CD4-positive, alpha-beta T cell treated with Interleukin-17A for 4 hours (primary cell): ENCODE results near the gene GRM8.
"Not testable (repeated sequence)": the region's sequence is repeated elsewhere in the genome, so short reads cannot be mapped to it uniquely, and the experiment has no call there.

Source experiments
- DNase-seq: peaks from one replicate; pipeline ENCODE4 v3.0.0-alpha.2; 2020; ENCODE audit warnings: mixed read lengths

Gene GRM8

DNA sequence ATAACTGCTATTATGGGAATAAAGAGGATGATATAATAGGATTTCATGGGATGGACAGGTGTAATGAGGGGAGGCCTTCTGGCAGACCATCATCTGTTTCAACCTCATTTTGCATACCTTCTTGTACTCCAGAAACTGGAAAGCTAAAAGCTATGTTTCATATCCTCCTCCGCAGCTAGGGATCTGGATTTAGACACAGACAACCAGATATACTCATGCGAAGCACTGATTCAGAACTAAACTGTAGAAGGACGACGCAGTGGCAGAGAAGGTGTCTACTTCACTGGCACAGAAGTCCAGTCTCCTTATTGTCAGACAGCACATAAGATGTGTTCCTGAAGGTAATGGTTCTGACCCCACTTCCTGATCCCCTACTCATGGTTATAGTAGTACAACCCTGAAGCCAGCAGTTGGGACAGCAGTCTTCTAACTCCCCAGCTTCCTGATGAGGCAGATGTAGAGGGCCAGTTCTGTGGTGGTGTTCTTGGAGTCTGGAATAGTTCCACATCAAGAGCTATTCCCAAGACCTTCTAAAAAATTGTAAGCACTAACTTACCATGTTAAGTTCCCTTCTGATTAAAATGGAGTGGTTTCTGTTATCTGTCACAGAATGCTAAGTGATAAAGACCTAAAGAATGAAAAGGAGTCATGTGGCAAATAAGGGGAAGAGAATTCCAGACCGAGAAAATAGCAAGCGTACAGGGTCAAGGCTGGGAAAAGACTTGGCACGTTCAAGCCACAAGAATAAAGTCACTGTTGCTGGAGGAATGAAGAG is 550.3 kb downstream of the GRM8 start:
- DNase-seq: no peak

DNA sequence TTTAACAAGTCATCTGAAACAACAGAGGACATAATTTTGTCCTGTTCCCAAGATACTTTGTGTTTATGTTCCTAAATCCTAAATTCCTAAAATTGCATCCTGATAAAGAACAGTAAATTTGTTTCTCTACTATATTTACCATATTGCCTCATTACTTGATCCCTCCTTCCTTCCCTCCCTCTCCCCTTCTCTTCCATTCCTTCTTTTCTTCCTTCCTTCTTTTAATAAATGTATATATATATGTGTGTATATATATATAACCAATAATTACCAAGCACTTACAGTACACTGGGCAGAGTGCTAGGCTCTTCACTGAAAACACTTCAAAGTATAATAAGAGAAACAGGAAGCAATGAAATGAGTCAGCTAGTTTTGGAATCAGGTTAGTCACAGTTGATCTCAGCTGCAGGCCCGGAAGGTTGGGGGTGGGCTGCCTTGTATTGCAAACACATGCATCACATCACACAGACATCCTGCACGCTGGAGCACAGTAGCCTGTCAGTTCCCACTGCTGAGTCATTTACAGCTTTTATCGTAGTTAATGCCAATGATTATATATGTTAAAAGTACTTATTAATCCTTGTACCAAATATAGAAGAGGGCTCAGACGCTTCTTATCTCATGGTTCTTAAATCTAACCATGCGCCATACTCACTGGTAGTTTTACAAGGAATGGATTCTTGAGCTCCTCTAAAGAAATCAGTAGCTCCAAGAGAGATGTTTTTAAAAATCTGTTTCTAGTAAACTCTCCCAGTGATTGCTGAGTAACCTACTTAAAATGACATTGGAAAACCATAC is 551.7 kb downstream of the GRM8 start:
- peak; percentile 41 for DNase-seq

DNA sequence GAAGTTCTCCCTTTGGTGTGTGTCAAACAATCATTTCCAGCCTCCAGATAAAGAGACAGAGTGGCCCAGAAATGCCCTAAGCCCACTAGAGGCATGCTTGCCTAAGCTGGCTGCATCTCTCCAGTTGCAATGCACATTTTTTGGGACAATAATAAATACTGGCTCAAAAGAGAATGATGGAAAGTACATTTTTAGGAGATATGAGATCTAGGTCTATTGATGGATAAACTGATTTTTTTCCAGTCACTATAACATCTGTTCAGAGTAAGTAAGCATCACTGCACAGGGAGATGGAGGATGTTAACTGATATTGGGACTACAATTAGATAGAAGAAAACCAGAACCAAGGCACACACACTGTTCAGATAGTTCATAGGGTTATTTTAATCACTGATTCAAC is 553.0 kb downstream of the GRM8 start:
- DNase-seq: no peak

DNA sequence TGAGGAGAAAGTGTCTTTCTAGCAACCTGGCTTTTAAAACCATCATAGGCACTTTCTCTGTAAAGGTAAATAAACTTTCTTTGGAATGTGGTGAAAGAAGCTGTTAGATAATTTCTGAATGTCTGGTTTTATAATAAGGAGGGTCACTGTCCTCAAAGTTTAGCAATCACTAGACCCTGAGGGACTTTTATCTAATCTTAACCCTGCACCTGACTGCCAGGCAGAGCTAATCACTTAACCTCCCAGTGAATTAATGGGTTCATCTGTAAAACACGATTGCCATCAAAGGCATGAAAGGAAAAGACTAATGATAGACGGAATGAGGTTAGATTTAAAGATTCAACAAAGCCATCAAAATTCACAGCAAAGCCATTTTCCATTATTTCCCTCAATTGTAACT is 553.8 kb downstream of the GRM8 start:
- DNase-seq: no peak

DNA sequence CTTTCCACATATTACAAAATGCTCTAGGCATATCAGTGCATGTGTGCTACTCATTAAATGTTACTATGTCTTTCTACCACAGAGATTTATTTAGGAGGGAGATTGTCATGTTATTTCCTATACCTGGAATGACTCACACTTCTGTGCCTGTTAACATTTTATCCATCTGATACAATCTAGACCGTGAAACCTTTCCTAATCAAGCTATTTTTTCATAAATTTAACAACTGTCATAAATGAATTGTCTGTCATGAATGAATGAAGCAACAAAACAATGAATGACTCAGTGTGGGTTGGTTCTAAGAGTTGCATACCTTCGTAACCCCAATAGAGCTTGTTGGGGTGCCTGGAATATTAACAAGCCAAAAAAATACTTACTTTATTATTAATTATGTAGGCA is 554.3 kb downstream of the GRM8 start:
- no peak for DNase-seq

DNA sequence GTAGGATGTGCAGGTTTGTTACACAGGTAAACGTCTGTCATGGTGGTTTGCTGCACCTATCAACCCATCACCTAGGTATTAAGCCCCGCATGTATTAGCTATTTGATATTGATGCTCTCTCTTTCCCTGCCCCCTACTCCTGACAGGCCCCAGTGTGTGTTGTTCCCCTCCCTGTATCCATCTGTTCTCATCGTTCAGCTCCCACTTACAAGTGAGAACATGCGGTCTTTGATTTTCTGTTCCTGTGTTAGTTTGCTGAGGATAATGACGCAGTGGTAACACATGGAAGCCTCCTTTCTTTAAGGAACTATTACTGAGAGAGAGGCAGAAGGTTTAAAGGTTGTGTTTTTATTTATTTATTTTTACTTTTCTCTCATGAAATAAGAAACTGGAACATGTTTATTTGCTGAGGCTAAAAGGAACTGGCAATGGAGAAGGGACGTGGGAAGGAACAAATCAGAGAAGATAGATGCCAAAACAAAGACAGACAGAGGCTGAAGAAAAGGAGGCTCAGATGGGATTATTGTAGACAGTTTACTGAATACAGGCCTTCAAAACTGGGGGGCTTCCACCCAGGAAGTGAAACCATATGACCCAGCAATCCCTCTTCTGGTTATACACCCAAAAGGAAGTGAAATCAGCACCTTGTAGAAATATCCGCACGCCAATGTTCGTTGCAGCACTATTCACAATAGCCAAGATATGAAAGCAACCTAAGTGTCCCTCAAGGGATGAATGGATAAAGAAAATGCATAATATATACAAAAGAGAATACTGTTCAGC is 556.3 kb downstream of the GRM8 start:
- no peak for DNase-seq

DNA sequence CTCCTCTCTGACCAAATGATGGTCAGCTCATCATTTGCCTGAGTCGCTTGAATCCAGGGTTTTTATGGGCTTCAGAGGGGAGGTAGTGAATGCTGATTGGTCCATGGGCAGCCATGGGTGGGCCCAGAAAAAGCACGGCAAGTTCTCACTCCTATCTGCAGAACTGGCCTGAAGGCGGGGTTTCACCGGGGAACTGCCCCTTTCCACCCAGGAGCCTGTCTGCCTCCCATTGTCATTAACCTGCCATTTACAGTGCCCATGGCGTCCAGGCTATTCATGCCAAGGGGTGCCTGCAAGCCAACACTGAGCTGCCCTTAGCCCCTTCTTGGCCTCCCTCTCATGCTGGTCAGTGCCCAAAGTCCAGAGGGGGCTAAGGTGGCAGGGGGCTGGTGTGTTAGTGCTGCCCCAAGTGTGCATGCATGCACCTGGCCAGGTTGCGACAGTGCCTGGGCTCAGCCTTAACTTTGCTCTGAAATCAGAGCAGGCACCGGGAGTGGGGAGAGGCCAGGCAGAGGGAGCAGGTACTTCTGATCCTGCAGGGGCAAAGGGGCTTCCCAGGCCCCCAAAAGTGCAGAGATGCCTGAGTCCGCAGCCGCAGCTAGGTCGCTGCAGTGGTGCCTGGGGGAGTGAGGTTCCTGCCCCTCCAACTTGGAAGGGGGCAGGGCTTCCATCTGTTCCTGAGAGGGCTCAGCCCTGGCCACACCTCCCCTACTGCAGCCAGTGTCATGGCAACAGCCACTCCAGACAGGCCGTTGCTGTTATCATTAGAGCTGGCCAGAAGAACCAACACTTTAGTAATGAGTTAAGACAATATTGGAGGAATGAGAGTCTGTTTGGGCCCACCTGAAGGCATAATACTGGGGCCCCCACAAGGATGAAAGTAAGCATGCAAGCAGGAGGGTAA is 561.6 kb downstream of the GRM8 start:
- no peak for DNase-seq

DNA sequence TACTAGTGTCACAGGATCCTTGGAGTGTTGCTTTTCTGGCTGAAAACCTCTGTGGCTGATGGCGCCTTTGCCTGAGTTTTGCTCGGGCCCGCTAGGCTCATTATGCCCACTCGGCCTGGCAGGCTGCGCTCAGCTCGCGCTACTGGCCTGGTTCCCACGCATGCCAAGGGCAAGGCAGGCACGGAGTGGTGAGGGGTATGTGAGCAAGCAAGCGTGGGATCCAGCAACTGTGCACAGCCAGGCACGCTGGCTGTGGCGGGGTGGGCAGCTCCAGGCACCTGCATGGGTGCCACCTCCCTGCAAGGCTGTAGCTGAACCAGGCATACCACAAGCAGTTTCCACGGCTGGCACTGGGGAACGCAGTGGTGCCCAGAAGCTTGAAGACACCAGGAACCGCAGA is 562.6 kb downstream of the GRM8 start:
- no peak for DNase-seq

DNA sequence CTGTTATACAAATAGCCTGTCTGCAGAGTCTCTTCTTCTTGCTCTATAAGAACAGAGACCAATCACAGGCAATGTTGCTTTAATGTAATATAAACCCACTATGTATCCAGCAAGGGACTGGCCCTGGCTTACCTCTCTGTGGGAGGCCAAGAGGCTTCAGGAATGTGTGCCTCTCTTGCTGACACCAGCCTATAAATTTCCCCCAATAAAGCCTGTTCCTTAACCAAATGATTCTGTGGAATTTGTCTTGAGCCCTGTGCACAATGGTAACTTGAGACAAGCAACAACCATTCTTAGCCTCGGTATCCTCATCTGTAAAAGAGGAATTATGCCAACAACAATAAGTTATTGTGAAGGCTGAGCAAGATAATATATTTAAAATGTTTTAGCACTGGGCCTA is 563.7 kb downstream of the GRM8 start:
- DNase-seq: no peak

DNA sequence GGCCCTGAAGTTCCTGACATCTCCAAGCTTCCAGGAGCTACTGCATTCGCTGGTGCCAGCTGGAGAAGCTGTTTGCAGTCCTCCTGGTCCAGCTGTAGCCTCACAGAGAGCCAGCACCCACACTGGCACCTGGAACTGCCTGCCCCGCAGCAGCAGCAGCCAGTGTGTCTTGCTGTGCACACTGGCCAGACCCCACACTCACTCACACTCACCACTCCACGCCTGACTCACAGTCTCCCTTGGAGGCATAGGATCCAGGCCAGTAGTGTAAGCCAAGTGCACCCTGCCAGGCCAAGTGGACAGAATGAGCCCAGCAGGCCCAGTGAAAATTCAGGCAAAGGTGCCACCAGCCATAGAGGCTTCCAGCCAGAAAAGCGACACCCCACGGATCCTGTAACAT is 566.3 kb downstream of the GRM8 start:
- DNase-seq: no peak

DNA sequence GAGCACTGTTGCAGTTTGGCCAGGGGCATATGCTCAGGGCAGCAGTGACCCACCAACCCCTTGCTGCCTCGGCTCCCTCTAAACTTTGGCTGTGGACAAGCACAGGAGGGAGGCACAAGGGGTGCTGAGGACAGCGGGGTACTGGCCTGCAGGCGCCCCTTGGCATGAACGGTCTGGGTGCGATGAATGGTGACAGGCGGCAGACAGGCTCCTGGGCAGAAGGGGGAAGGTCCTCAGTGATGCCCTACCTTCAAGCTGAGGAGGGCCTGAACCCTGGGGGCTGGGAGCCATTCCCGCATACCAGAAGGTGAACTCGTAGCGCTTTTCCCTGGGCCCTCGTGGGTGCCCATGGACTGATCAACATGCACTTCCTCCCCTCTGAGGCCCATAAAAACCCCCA is 567.1 kb downstream of the GRM8 start:
- no peak for DNase-seq

DNA sequence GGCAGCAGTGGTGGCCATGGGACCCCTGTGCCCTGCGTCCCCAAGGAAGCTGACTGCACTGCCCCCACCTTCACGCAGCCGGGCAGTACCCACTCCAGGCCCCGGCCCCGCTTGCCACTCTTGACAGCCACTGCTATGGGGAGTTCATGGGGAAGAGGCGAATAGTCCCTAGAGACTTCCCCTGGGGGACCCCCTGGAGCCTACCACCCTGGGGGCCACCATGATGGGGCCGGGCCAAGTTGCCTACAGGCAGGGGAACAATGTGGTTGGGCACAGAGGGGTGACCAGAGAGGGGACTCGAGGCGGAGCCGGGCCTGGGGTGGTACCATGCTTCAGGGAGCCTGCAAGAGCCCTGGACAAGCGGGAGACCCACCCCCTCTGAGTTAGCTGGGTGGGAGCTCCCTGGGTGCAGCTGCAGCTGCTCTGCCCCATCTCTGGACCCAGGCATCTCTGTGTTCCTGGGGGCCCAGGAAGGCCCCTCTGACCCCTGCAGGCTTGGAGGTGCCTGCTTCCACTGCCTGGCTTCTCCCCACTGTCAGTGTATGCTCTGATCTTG is 567.6 kb downstream of the GRM8 start:
- no peak for DNase-seq

DNA sequence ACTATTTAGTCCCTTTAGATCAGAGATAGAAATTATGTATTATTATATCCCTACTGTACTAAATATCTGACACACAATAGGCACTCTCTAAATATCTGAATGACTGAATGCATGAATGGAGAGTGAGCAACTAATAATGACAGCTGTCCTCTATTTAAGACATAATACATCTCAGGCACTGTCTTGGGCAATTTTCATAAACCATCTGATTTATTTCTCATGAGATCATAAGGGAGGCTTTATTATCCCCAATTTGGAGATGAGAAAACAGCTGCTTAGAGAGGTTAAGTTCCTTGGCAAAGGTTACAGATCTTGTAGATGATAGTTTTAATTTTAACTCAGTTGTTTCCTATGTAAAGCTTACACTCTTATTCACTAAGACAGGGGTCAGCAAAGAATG is 570.6 kb downstream of the GRM8 start:
- DNase-seq: no peak

DNA sequence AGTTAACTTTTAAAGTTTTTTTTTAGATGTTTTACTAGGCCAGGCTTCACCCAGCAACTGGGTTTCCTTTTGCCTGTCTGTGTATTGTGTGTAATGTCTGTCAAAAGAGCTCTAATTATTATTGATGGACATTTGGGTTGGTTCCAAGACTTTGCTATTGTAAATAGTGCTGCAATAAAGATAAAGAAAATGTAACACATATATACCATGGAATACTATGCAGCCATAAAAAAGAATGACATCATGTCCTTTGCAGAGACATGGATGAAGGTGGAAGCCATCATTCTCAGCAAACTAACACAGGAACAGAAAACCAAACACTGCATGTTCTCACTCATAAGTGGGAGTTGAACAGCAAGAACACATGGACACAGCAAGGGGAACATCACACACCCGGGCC is 584.0 kb downstream of the GRM8 start:
- DNase-seq: not testable (repeated sequence)

DNA sequence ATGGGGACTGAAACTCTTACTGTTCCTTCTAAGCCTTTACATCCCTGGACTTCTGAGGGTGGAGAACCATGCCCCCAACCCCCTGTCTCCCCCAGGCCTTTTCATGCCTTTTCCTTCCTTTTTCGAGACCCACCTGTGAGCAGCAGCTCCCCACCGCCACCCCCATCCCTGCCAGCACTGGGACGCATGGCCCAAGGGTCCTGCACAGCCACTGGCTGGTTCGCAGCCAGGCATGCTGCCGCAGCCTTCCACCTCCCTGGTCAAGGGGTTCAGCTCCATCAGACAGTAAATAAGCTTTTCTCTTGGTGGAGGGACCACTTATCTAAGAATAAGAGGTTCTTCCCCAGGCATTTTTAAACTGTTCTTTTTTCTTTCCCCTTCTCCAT is 584.4 kb downstream of the GRM8 start:
- DNase-seq: no peak

DNA sequence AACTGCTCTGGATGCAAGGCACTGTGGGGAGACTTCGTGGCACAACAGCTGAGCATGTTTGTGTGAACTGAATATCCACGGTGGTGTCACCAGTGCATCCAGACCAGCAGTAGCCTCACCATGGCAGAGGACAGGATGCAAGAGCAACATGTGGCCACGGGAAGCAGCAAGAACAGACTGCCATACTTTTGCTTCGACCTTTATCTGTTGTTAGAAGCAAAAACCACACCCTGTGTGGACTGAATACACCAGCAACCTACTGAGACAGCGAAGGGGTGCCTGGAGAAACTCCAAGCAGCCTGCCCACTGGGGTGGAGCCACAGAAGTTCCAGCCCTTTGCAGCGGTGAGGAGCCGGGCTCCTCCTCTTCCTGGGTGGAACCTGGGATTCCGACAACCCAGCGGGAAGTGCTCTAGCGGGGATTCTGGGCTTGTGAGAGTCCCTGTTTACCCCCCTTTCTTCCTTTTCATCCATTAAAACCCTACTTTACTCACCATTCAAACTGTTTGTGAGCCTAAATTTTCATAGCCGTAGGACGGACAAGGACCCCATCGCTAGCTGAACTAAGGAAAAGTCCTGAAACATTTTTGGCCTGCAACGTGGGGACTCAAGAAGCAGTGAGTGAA is 584.9 kb downstream of the GRM8 start:
- no peak for DNase-seq

DNA sequence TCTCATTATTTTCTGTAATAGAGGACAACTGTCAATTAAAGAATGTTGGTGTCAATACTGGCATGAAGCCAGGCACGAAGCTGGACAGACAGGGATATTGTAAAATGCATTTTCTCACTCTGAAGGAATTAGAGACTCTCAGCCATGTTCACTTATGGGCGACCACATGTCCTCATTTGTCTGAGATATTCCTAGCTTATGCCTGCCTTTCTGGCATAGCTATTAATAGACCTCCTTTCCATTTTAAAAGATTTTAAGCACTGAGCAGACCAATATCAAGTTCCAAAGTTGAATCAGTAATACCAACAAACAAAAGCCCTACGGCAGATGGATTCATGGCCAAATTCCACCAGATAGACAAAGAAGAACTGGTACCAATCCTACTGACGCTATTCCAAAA is 589.9 kb downstream of the GRM8 start:
- no peak for DNase-seq

DNA sequence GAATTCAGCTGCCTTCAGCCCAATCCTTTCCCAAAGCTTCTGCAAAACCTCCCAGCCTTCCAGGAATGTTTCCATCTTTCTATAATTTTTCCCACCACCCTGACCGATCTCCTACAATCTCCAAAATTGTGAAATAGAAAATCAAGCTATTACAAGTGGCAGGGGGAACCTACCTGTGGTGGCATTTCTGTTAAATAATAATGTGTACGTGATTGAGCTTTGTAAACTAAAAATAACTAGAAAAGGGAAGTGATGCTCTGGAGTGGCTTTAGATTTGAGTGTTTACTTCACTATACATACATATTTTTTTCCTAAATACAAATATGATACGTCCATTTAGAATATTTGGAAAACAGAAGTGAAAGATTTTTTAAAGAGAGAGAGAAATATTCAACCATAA is 593.6 kb downstream of the GRM8 start:
- DNase-seq: no peak

DNA sequence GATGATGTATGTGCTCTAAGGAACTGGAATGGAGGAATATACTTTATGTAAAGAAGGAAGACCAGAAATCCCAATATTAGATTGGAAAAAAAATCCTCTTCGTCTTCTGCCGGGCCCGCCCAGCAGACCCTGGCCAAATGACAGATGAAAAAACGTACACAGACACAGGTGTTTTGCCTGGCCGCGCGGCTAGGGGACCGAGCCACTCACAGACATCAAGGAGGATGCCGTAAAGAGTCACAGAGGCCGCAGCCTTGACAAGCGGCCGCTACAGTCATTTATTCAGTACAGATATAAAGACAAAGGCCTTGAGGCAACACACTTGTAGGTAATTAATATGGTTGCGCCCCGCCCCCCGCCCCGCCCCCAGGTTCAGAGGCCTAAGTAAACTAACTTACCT is 594.1 kb downstream of the GRM8 start:
- DNase-seq: no peak

DNA sequence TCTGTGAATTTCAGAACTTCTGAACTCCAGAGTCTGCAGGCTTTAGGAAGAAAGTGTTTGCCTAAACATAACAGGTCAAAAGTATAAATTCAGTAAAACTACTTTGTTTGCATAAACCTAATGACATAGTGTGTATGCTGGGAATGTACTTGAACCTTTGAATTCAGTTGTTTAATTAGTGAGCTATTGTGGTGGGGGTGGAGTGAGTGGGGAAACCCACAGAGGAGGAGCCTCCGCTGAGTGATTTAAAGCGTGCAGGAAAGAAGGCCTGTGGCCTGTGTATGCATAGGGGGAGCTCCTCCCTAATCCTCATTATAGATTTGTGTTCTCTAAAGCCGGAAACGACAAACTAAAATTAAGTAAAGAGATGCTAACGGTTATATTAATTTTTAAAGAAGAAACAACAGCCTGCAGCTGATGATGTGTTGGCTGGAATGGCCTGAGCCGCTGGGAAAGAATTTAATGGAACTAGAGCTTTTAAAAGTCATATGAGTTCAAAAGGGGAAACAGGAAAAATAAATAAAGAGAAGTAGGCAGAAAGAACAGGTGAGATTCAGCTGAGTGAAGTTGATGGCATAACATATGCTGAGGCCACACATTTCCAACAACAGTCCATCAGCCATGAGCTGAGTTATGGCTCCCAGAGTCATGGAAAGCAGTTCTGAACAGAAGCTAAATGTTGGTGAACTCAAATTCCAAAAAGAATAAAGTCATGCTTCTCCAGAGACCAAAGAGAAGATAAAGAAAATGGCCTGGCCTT is 595.0 kb downstream of the GRM8 start:
- no peak for DNase-seq

DNA sequence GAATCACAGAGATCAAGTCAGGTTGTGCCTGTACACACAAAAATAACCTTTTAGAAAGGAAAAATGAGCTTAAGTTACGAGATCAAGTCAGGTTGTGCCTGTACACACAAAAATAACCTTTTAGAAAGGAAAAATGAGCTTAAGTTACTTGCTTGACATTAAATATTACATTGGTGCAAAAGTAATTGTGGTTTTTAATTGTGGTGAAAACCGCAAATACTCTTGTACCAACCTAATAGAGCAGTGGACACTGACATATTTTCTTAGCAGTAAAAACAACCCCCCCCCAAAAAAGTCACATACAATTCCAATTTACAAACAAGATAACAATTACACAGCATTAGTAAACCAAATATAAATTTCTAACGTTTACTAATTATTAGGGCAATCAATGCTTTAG is 595.6 kb downstream of the GRM8 start:
- DNase-seq: no peak
